Loucy (cell line): Measurements from ENCODE around the gene CYP21A2.

Experiments used
- H2AFZ ChIP-seq: fragments of 200-600 bp; sonication (generic); 2 replicates; pipeline ENCODE4 v1.6.0; 2016; ENCODE audit warnings: antibody characterized with exemption, mild to moderate bottlenecking, low read length, moderate library complexity
- H3F3A ChIP-seq: fragments of 200-600 bp; 2 replicates; pipeline ENCODE4 v1.6.0; 2016; ENCODE audit warnings: antibody characterized with exemption, low read depth, mild to moderate bottlenecking
- H3K27me3 ChIP-seq: fragments of 200-600 bp; sonication (generic); 2 replicates; pipeline ENCODE4 v1.6.1; 2014; ENCODE audit warnings: low read length, mild to moderate bottlenecking; ENCODE audit not compliant: insufficient read depth, poor library complexity, severe bottlenecking
- H3K36me3 ChIP-seq: fragments of 200-600 bp; sonication (generic); 2 replicates; pipeline ENCODE4 v1.6.1; 2016; ENCODE audit warnings: low read length; ENCODE audit not compliant: insufficient read depth
- H3K4me1 ChIP-seq: fragments of 200-600 bp; sonication (generic); 2 replicates; pipeline ENCODE4 v1.5.1; 2014; ENCODE audit warnings: low read length, mild to moderate bottlenecking; ENCODE audit not compliant: insufficient read depth, poor library complexity, severe bottlenecking
- H3K4me2 ChIP-seq: fragments of 200-600 bp; sonication (generic); 2 replicates; pipeline ENCODE4 v1.6.0; 2014; ENCODE audit warnings: antibody characterized with exemption, low read length, low read depth, mild to moderate bottlenecking; ENCODE audit not compliant: poor library complexity, severe bottlenecking
- H3K4me3 ChIP-seq: fragments of 200-600 bp; sonication (generic); 2 replicates; pipeline ENCODE4 v1.5.1; 2014; ENCODE audit warnings: low read length, mild to moderate bottlenecking, mixed read lengths; ENCODE audit not compliant: poor library complexity, severe bottlenecking
- H3K79me2 ChIP-seq: fragments of 200-600 bp; sonication (generic); 2 replicates; pipeline ENCODE4 v1.6.1; 2014; ENCODE audit warnings: low read length; ENCODE audit not compliant: insufficient read depth
- H3K9ac ChIP-seq: fragments of 200-600 bp; sonication (generic); 2 replicates; pipeline ENCODE4 v1.6.0; 2014; ENCODE audit warnings: mild to moderate bottlenecking, low read depth, low read length, moderate library complexity; ENCODE audit not compliant: poor library complexity, severe bottlenecking
- H3K9me2 ChIP-seq: fragments of 200-600 bp; sonication (generic); replicated peaks from 2 replicates; pipeline ENCODE4 v1.6.1; 2016; ENCODE audit warnings: low read depth, low read length, mixed read lengths
- H3K9me3 ChIP-seq: fragments of 200-600 bp; sonication (generic); 2 replicates; pipeline ENCODE4 v1.6.1; 2014; ENCODE audit warnings: mild to moderate bottlenecking, antibody characterized with exemption, low read length, low read depth; ENCODE audit not compliant: insufficient read depth
- H4K20me1 ChIP-seq: fragments of 200-600 bp; sonication (generic); 2 replicates; pipeline ENCODE4 v1.6.0; 2014; ENCODE audit warnings: antibody characterized with exemption, low read length, mild to moderate bottlenecking; ENCODE audit not compliant: insufficient read depth, poor library complexity, severe bottlenecking
- CTCF ChIP-seq: fragments of 200-600 bp; sonication (generic); conservative IDR thresholded peaks from 2 replicates; pipeline ENCODE4 v1.5.1; 2014; ENCODE audit warnings: mild to moderate bottlenecking, antibody characterized with exemption, low read length
- EZH2phosphoT487 ChIP-seq: fragments of 200-600 bp; IDR thresholded peaks from 2 replicates; pipeline ENCODE4 v1.6.1; 2018; ENCODE audit warnings: antibody characterized with exemption, mild to moderate bottlenecking, moderate library complexity, borderline replicate concordance

The CYP21A2 gene

GRCh38 chr6:32046450-32047083 lies 8.4 kb downstream of the CYP21A2 start:
- Histone ChIP-seq H3K4me2 (no peak overlapping the region), H3K9me2 (no peaks in the 10 kb centered on the region), H3F3A (no peaks in the 10 kb centered on the region), H3K36me3 (no peaks in the 10 kb centered on the region), H3K79me2 (no peaks in the 10 kb centered on the region), H3K9ac (no peak overlapping the region), H3K4me1 (no peaks in the 10 kb centered on the region), H3K27me3 (no peaks in the 10 kb centered on the region), H2AFZ (no peak overlapping the region), H4K20me1 (no peaks in the 10 kb centered on the region), H3K9me3 (no peaks in the 10 kb centered on the region), H3K4me3 (no peak overlapping the region)
- TF ChIP-seq EZH2phosphoT487 (no peak), CTCF (no peak)

GRCh38 chr6:32047084-32047478 lies 8.9 kb downstream of the CYP21A2 start:
- Histone ChIP-seq H3K36me3 (no peaks in the 10 kb centered on the region), H4K20me1 (no peaks in the 10 kb centered on the region), H3K9me2 (no peaks in the 10 kb centered on the region), H3K9me3 (no peaks in the 10 kb centered on the region), H3K4me2 (no peak overlapping the region), H3K4me3 (no peak overlapping the region), H3K4me1 (no peaks in the 10 kb centered on the region), H3K9ac (no peak overlapping the region), H2AFZ (no peak overlapping the region), H3K79me2 (no peaks in the 10 kb centered on the region), H3F3A (no peaks in the 10 kb centered on the region), H3K27me3 (no peaks in the 10 kb centered on the region)
- TF ChIP-seq EZH2phosphoT487 (no peak), CTCF (no peak)

GRCh38 chr6:32047539-32047854 lies 9.3 kb downstream of the CYP21A2 start:
- no peaks in the 10 kb centered on the region for H3F3A ChIP-seq
- H3K9me2 ChIP-seq = no peaks in the 10 kb centered on the region
- H2AFZ ChIP-seq = no peak overlapping the region
- H3K27me3 ChIP-seq = no peaks in the 10 kb centered on the region
- H3K4me2 ChIP-seq = no peak overlapping the region
- H4K20me1 ChIP-seq = no peaks in the 10 kb centered on the region
- TF ChIP-seq CTCF (no peak), EZH2phosphoT487 (no peak)
- H3K9ac ChIP-seq = no peak overlapping the region
- no peaks in the 10 kb centered on the region for H3K4me1 ChIP-seq
- H3K79me2 ChIP-seq = no peaks in the 10 kb centered on the region
- H3K4me3 ChIP-seq = no peak overlapping the region
- H3K9me3 ChIP-seq = no peaks in the 10 kb centered on the region
- H3K36me3 ChIP-seq = no peaks in the 10 kb centered on the region
